H1 (cell line): ENCODE data around the gene SRRM3. TPM values are rescaled to one million over a fixed set of nuclear protein-coding genes. Genes with fewer than 3 reads are reported as not detected.
A peak's percentile ranks its signal among the peaks of the same experiment; 100 is the strongest.

Source experiments
- CTCF ChIA-PET: fragments of 300-600 bp; sonication (Branson Sonifier 250); formaldehyde crosslinking; loops from one replicate; lab custom pipeline; 2021; ENCODE audit not compliant: partially characterized antibody; lab: Charles Lee
- POLR2A ChIA-PET: fragments of 300-600 bp; sonication (Branson Sonifier 250); formaldehyde crosslinking; loops from one replicate; lab custom pipeline; 2021; ENCODE audit warnings: inconsistent platforms; ENCODE audit not compliant: partially characterized antibody; lab: Charles Lee
- DNase-seq, 2 experiments: peaks; one replicate each; pipeline versions ENCODE4 v3.0.0 to v3.0.0-alpha.2; 2010 to 2022; ENCODE audit warnings: low spot score in 2 of 2, low read depth in 1 of 2, mixed read lengths in 1 of 2
- FAIRE-seq: peaks from 2 replicates; lab custom pipeline; 2011; peaks lifted over from hg19 to GRCh38; lab: Jason Lieb, UNC
- H2AFZ ChIP-seq: 2 replicates; pipeline ENCODE4 v1.8.1; 2012; ENCODE audit warnings: low read length, inconsistent platforms
- H2AK5ac ChIP-seq: 2 replicates; pipeline ENCODE4 v1.6.1; 2013; ENCODE audit warnings: low read depth, low read length
- H2BK120ac ChIP-seq: replicated peaks from 2 replicates; pipeline ENCODE3; 2013; ENCODE audit warnings: low read depth, low read length, inconsistent platforms
- H2BK12ac ChIP-seq: 2 replicates; pipeline ENCODE4 v1.6.1; 2013; ENCODE audit warnings: low read depth, low read length
- H2BK15ac ChIP-seq: 2 replicates; pipeline ENCODE4 v1.6.1; 2013; ENCODE audit warnings: low read length
- H2BK20ac ChIP-seq: 2 replicates; pipeline ENCODE4 v1.6.1; 2013; ENCODE audit warnings: low read length
- H2BK5ac ChIP-seq: 2 replicates; pipeline ENCODE4 v1.6.1; 2013; ENCODE audit warnings: low read depth, low read length
- H3K14ac ChIP-seq: 2 replicates; pipeline ENCODE4 v1.6.1; 2013; ENCODE audit warnings: inconsistent platforms; ENCODE audit not compliant: insufficient read length
- H3K18ac ChIP-seq: 2 replicates; pipeline ENCODE4 v1.6.1; 2013; ENCODE audit warnings: low read length; ENCODE audit errors: extremely low read depth
- H3K23ac ChIP-seq: 2 replicates; pipeline ENCODE4 v1.6.1; 2013; ENCODE audit warnings: inconsistent platforms; ENCODE audit not compliant: insufficient read length
- H3K23me2 ChIP-seq: 2 replicates; pipeline ENCODE4 v1.6.1; 2013; ENCODE audit warnings: low read depth, low read length
- H3K27ac ChIP-seq: 2 replicates; pipeline ENCODE4 v1.6.1; 2011; ENCODE audit warnings: low read depth, low read length, inconsistent platforms
- H3K27me3 ChIP-seq, 4 experiments: replicated peaks in 1 of 4; 1 replicate in 1 of 4; 2 replicates in 3 of 4; pipeline versions ENCODE4 v1.6.1 to v1.8.1; 2011 to 2013; ENCODE audit warnings: low read length in 3 of 4, mild to moderate bottlenecking in 3 of 4, inconsistent platforms in 2 of 4, mixed read lengths in 2 of 4, moderate library complexity in 1 of 4; ENCODE audit not compliant: control insufficient read depth in 3 of 4, insufficient read depth in 3 of 4; ENCODE audit errors: extremely low read depth in 1 of 4
- H3K36me3 ChIP-seq, 4 experiments: 2 replicates each; pipeline versions ENCODE4 v1.6.1 to v1.8.1; 2011 to 2013; ENCODE audit warnings: mild to moderate bottlenecking in 4 of 4, low read length in 3 of 4, moderate library complexity in 2 of 4, control low read depth in 1 of 4, inconsistent platforms in 1 of 4; ENCODE audit not compliant: insufficient read depth in 4 of 4, control insufficient read depth in 2 of 4
- H3K4ac ChIP-seq: replicated peaks from 2 replicates; pipeline ENCODE3; 2013; ENCODE audit warnings: low read length, low read depth, mixed read lengths, inconsistent platforms; ENCODE audit not compliant: insufficient read length
- H3K4me1 ChIP-seq, 4 experiments: replicated peaks in 1 of 4; 1 replicate in 1 of 4; 2 replicates in 3 of 4; pipeline versions ENCODE4 v1.6.1 to v1.8.1; 2011 to 2013; ENCODE audit warnings: low read length in 3 of 4, inconsistent platforms in 2 of 4, mixed read lengths in 1 of 4; ENCODE audit not compliant: insufficient read depth in 4 of 4, control insufficient read depth in 3 of 4
- H3K4me2 ChIP-seq, 2 experiments: 2 replicates each; pipeline versions ENCODE4 v1.6.1 to v1.8.1; 2011 to 2013; ENCODE audit warnings: low read depth in 2 of 2, low read length in 2 of 2, control low read depth in 1 of 2, inconsistent platforms in 1 of 2, mild to moderate bottlenecking in 1 of 2; ENCODE audit not compliant: insufficient read depth in 1 of 2
- H3K4me3 ChIP-seq, 4 experiments: fragments of 200-600, 300-600 bp in 1 of 4; sonication (generic), shearing (Covaris generic), sonication (Bioruptor Twin) in 1 of 4; 2 replicates each; pipeline versions ENCODE4 v1.5.1 to v1.8.1; 2011 to 2016; ENCODE audit warnings: low read length in 4 of 4, low read depth in 3 of 4, control low read depth in 2 of 4, inconsistent platforms in 2 of 4, mild to moderate bottlenecking in 2 of 4, mixed read lengths in 1 of 4, moderate library complexity in 1 of 4; ENCODE audit not compliant: insufficient read depth in 2 of 4; ENCODE audit errors: extremely low read depth in 1 of 4
- H3K56ac ChIP-seq: replicated peaks from 2 replicates; pipeline ENCODE3; 2013; ENCODE audit warnings: low read depth, mild to moderate bottlenecking, mixed read lengths, low read length, inconsistent platforms; ENCODE audit not compliant: insufficient read length
- H3K79me1 ChIP-seq: 2 replicates; pipeline ENCODE4 v1.6.1; 2013; ENCODE audit warnings: low read depth, low read length, control low read depth
- H3K79me2 ChIP-seq, 2 experiments: 2 replicates each; pipeline versions ENCODE4 v1.6.1 to v1.8.1; 2012 to 2013; ENCODE audit warnings: low read length in 2 of 2, mild to moderate bottlenecking in 2 of 2, inconsistent platforms in 1 of 2; ENCODE audit not compliant: insufficient read depth in 2 of 2, control insufficient read depth in 1 of 2
- H3K9ac ChIP-seq, 4 experiments: replicated peaks in 1 of 4; 1 replicate in 1 of 4; 2 replicates in 3 of 4; pipeline versions ENCODE4 v1.6.1 to v1.8.1; 2011 to 2013; ENCODE audit warnings: low read depth in 3 of 4, low read length in 3 of 4, control low read depth in 2 of 4, mild to moderate bottlenecking in 2 of 4, moderate library complexity in 2 of 4, inconsistent platforms in 1 of 4; ENCODE audit errors: extremely low read depth in 1 of 4
- H3K9me3 ChIP-seq, 2 experiments: 2 replicates each; pipeline versions ENCODE4 v1.6.1 to v1.8.1; 2012 to 2013; ENCODE audit warnings: mild to moderate bottlenecking in 2 of 2, moderate library complexity in 2 of 2, control low read depth in 1 of 2, inconsistent platforms in 1 of 2, low read depth in 1 of 2, low read length in 1 of 2, mixed read lengths in 1 of 2; ENCODE audit not compliant: insufficient read depth in 2 of 2
- H4K20me1 ChIP-seq, 2 experiments: replicated peaks in 1 of 2; 2 replicates each; pipeline versions ENCODE3 to v1.8.1; 2011 to 2013; ENCODE audit warnings: inconsistent platforms in 2 of 2, low read length in 2 of 2, mild to moderate bottlenecking in 1 of 2; ENCODE audit not compliant: insufficient read depth in 2 of 2, control insufficient read depth in 1 of 2
- H4K5ac ChIP-seq: 2 replicates; pipeline ENCODE4 v1.6.1; 2013; ENCODE audit warnings: low read length, low read depth, mixed read lengths, inconsistent platforms; ENCODE audit not compliant: insufficient read length
- H4K8ac ChIP-seq: 2 replicates; pipeline ENCODE4 v1.8.0; 2013; ENCODE audit warnings: mild to moderate bottlenecking, moderate library complexity, low read length, inconsistent platforms; ENCODE audit not compliant: insufficient read depth; ENCODE audit errors: extremely low read depth
- H4K91ac ChIP-seq: replicated peaks from 2 replicates; pipeline ENCODE3; 2013; ENCODE audit warnings: low read length, mixed read lengths, inconsistent platforms; ENCODE audit not compliant: insufficient read length
- CHD2 ChIP-seq: IDR thresholded peaks from 2 replicates; pipeline ENCODE4 v1.6.1; 2012; ENCODE audit warnings: low read length, improper control_type of control experiment
- CTBP2 ChIP-seq: IDR thresholded peaks from 2 replicates; pipeline ENCODE4 v1.7.0; 2011; ENCODE audit warnings: borderline replicate concordance, mild to moderate bottlenecking, moderate library complexity, mixed read lengths, low read length; ENCODE audit not compliant: insufficient read depth, insufficient read length
- CTCF ChIP-seq, 3 experiments: IDR thresholded peaks; 1 replicate in 2 of 3; 2 replicates in 1 of 3; pipeline versions ENCODE4 v1.5.1 to v1.6.1; 2011; ENCODE audit warnings: low read length in 3 of 3, mild to moderate bottlenecking in 3 of 3, inconsistent platforms in 2 of 3, low read depth in 1 of 3, moderate library complexity in 1 of 3; ENCODE audit not compliant: insufficient read depth in 1 of 3; ENCODE audit errors: control extremely low read depth in 1 of 3
- E2F6 ChIP-seq: IDR thresholded peaks from 2 replicates; pipeline ENCODE4 v1.6.1; 2012; ENCODE audit warnings: inconsistent platforms
- EP300 ChIP-seq, 2 experiments: IDR thresholded peaks; 1 replicate in 1 of 2; 2 replicates in 1 of 2; pipeline ENCODE4 v1.6.1; 2011 to 2012; ENCODE audit warnings: low read depth in 2 of 2, low read length in 2 of 2, mild to moderate bottlenecking in 2 of 2, borderline replicate concordance in 1 of 2, inconsistent platforms in 1 of 2, moderate library complexity in 1 of 2
- FOSL1 ChIP-seq: IDR thresholded peaks from 2 replicates; pipeline ENCODE4 v1.6.1; 2011; ENCODE audit warnings: mild to moderate bottlenecking, low read depth, low read length, moderate library complexity; ENCODE audit not compliant: insufficient read depth
- GABPA ChIP-seq: IDR thresholded peaks from 2 replicates; pipeline ENCODE4 v1.6.1; 2011; ENCODE audit warnings: mild to moderate bottlenecking, low read length, moderate library complexity, borderline replicate concordance; ENCODE audit not compliant: insufficient read depth
- TAF1 ChIP-seq: IDR thresholded peaks from 2 replicates; pipeline ENCODE4 v1.6.1; 2011; ENCODE audit warnings: mild to moderate bottlenecking, low read depth, low read length
- TBP ChIP-seq: IDR thresholded peaks from 2 replicates; pipeline ENCODE4 v1.6.1; 2011; ENCODE audit warnings: low read depth, low read length, improper control_type of control experiment
- TCF12 ChIP-seq: IDR thresholded peaks from 2 replicates; pipeline ENCODE4 v1.6.1; 2011; ENCODE audit warnings: low read depth, mild to moderate bottlenecking, low read length
- WGBS, 2 experiments: shearing (Covaris generic) in 1 of 2; methylation state at CpG; one replicate each; pipeline versions ENCODE4 v1.1.6 to v1.1.7; 2013 to 2015; ENCODE audit warnings: low lambda C conversion rate in 2 of 2, mixed read lengths in 2 of 2, inconsistent platforms in 1 of 2, low coverage in 1 of 2, missing lambda C conversion rate in 1 of 2; ENCODE audit not compliant: insufficient replicate concordance in 2 of 2, insufficient coverage in 1 of 2, insufficient read length in 1 of 2; ENCODE audit errors: extremely low coverage in 1 of 2, missing lambda C conversion rate in 1 of 2; 5-methylcytosine and 5-hydroxymethylcytosine counted together
- polyA plus RNA-seq, 7 experiments: library from polyadenylated mRNA; depleted of rRNA in 3 of 7; stranded (reverse) in 5 of 7; unstranded in 2 of 7; fragments of >200 nt in 5 of 7; fragments of 200-250 nt in 2 of 7; gene quantifications; 1 replicate in 5 of 7; 2 replicates in 1 of 7; 4 replicates in 1 of 7; pipeline versions ENCODE4 v1.2.1 to v1.2.3, GENCODE V29; 2011 to 2013; ENCODE audit warnings: missing spikeins in 2 of 7, mixed read lengths in 2 of 7
- total RNA-seq: library from RNA; stranded (reverse); fragmentation: NEBNext Ultra II Directional; extraction: Animal tissue kit (Norgen Biotek cat#: 25700); gene quantifications from 2 replicates; pipeline ENCODE4 v1.2.1, GENCODE V29; 2021

Gene SRRM3
- total and polyA plus RNA-seq, 2 of the 8 experiments (the other 6 are each of a cell fraction or from before 2014, with no cell fraction given): 10.4 to 17.4 TPM

- Histone ChIP-seq H2BK15ac (peak overlapping the region; percentile 99), H3K23me2 (no peaks in the 10 kb centered on the region), H2BK120ac (peak overlapping the region; percentile 62), H3K4me1 (peaks cover 15 to 36% (median 19%) of the 10 kb centered on the region in 4 experiments), H4K8ac (no peak overlapping the region), H3K4me3 (no peak overlapping the region), H3K4me2 (peak overlapping the region in 1 of 2 experiments; percentile 3; a peak in 1 of 4 replicates), H3K18ac (peak overlapping the region; percentile 63), H3K79me2 (no peaks in the 10 kb centered on the region), H2AK5ac (peak overlapping the region; percentile 65; the same call in 1 of the 2 replicates), H3K79me1 (no peaks in the 10 kb centered on the region), H3K36me3 (no peaks in the 10 kb centered on the region), H2BK5ac (peak overlapping the region; percentile 56; the same call in 1 of the 2 replicates), H3K56ac (no peak overlapping the region), H3K9me3 (no peaks in the 10 kb centered on the region), H3K27ac (no peak overlapping the region), H3K4ac (peak overlapping the region; percentile 88), H2AFZ (no peak overlapping the region), H4K5ac (no peak overlapping the region), H4K20me1 (no peaks in the 10 kb centered on the region), H4K91ac (peak overlapping the region; percentile 90), H3K14ac (no peak overlapping the region), H3K23ac (no peak overlapping the region), H2BK12ac (peak overlapping the region; percentile 94; the same call in 1 of the 2 replicates), H2BK20ac (peak overlapping the region; percentile 67; the same call in 1 of the 2 replicates), H3K9ac (no peak overlapping the region), H3K27me3 (no peaks in the 10 kb centered on the region)
- DNase-seq (no peak), FAIRE-seq (no peak)
- 85% methylated on average over 5 of the region's 5 CpGs; no CpG with 5 or more reads in 1 of the 2 experiments for WGBS, 2 experiments
- CTCF ChIA-PET: interaction anchor here (0.6 to 5.7 kb wide), 8 partner anchors 9 to 69 kb away, joined by 3 to 41 read pairs (median 7); partner anchors contain the start of gene SRRM3
- POLR2A ChIA-PET: interaction anchor here (0.6 to 6.4 kb wide), 6 partner anchors 11 to 80 kb away, joined by 3 to 41 read pairs (median 4); partner anchors contain the start of gene SRRM3
- TF ChIP-seq TBP (no peak), TAF1 (no peak), CTBP2 (no peak), CHD2 (no peak), CTCF (IDR thresholded peaks at IDR 0.05; ENCODE audit: control extremely low read depth in 1 of 3, insufficient read depth in 1 of 3, low read depth in 1 of 3, low read length in 3 of 3) (no peak), FOSL1 (no peak), GABPA (no peak), E2F6 (no peak), EP300 (IDR thresholded peaks at IDR 0.05; ENCODE audit: borderline replicate concordance in 1 of 2, low read depth in 2 of 2, low read length in 2 of 2) (no peak), TCF12 (no peak)
These were observed 21.1 kb downstream of the SRRM3 start for GRCh38 chr7:76222839-76223238.
